GM18505 (cell line): Measurements from ENCODE around the gene CA9.

ENCODE experiments used
- ATAC-seq: cut with Tn5 transposase; IDR thresholded peaks from one replicate; pipeline ENCODE4 v1.9.1; 2021; ENCODE audit not compliant: unreplicated experiment
- POLR2A ChIP-seq: IDR thresholded peaks from 4 replicates; pipeline ENCODE4 v1.6.1; 2011; ENCODE audit warnings: borderline replicate concordance; ENCODE audit not compliant: insufficient read depth, insufficient read length; ENCODE audit errors: extremely low read depth

The CA9 gene

DNA sequence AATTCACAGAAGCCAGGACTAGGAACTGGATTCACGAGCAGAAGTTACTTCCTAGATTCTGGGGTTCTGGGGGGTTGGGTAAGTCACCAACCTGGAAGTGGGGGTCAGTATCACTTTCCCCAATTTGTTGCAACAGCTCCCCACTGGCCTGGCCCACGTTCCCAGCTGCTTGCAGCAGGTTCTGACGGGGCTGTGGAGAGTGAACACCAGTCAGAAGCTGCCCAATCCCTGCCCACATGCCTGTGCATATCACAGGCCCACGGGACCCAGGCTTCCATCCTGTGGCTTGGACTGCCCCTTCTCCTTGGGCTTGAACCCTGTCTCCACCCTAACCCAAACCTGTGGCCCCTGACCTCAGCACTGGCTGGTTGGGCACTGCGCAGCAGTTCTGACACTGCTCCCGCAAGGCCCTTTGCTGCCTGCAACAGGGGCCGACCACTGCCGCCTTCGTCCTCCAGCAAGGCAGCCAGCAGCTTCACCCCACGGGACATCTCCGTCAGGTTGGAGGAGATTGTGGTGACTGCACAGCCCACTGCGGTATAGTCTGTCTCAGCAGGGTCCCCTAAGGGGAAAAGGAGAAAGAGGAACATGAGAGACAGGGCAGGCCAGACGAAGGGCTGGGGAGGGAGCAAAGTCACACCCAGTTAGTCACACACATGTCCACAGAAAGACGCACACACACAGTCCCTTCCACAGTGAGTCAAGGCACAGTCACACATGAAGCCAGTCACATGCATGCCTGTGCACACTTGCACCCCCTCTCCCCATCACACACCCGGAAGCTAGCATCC is 45.2 kb downstream of the CA9 start:
- ATAC-seq, result no peak

DNA sequence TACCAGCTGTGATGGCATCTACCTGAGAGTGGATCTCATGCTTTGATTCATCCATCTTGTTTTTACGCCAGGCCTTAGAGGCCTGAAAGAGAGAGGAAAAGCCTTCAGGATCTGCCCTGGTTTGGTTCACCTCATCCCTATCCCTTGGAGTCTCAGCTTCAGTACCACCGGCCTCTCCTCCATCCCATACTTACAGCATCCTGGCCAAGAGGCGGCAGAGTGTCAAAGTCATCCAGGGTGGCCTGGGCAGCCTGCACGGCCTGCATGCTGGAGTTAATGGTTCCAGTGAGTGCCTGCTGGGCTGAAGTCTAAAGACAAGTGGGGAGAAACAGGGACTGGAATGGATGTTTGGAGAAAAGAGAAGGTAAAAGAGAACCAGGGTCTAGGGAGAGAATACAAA is 45.8 kb downstream of the CA9 start:
- ATAC-seq, result no peak
- TF ChIP-seq POLR2A, result no peak

More for the DNA sequence above, 45.2 kb downstream of the CA9 start:
- no peak for TF ChIP-seq POLR2A

DNA sequence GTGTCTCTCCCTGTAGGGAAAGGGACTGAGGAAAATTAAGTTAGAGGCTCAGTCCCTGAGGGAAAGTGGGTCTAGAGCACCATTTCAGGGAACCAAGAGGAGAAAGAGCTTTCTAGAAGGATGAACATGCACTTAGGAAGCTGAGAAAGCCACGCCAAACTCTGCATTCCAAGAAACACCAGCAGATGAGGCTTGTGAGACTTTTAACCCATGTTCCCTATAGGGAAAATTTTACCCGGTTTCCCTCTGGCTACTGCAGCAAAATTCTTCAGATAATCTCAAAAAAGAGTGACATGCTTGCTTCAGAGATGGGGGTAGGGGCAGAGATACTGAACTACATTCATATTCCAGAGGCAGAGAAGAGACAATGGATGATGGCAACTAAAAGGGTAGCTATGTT is 49.7 kb downstream of the CA9 start:
- TF ChIP-seq POLR2A, result no peak
- ATAC-seq, result no peak

DNA sequence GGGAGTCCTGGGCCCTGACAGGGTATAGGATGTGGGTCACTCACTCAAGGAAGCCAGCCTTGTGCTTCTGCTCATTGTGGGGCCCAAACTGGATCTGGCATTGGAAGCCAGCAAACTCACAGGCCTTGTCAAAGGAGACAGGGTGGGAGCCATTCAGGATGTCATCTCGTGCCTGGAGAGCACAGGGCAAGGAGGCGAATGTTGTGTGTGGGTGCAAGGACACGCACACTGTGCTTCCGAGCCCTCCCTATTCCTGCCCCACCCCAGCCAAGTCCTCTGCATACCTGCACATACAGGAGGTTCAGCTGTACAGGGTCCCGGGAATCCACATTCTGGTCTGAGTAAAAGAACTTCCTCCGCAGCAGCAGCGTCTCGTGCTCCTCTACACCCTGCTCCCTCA is 50.2 kb downstream of the CA9 start:
- ATAC-seq, result no peak
- no peak for TF ChIP-seq POLR2A

DNA sequence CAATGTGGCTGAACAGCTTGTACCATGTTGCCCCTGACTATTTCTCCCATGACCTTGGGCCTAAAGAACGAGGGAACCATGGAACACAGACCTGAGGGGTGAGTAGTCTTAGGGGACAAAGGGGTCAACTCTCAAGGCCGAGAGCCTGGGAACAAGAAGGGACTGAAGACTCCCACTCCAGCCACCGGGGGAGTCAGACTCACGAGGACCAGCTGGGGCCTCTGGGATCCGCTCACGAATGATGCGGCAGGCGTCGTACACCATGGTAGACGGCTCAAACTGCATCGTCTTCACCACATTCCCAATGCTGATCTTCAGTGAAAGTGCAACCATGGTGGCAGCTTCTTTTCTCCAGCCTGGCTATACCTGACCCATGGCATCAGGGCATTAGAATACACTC is 51.6 kb downstream of the CA9 start:
- no peak for ATAC-seq
- TF ChIP-seq POLR2A, result no peak

DNA sequence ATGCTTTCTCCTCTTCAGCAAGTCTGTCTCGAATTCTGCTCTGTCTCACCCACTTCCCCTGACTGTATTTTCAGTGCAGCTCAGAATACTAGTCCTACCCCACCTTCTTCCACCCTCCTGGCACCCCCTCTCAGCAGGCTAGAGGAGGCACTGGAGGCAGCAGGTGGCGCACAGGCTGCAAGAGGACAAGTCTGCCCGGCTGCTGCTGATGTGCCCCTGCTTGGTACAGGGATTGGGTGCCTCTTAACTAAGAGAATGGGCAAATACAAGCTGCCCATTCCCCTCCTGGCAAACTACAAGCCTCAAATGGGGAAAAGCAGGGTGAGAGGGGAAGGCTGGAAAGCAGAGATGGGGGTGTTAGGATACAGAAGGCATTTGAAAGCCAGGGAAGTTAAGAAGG is 53.2 kb downstream of the CA9 start:
- no peak for TF ChIP-seq POLR2A
- no peak for ATAC-seq

DNA sequence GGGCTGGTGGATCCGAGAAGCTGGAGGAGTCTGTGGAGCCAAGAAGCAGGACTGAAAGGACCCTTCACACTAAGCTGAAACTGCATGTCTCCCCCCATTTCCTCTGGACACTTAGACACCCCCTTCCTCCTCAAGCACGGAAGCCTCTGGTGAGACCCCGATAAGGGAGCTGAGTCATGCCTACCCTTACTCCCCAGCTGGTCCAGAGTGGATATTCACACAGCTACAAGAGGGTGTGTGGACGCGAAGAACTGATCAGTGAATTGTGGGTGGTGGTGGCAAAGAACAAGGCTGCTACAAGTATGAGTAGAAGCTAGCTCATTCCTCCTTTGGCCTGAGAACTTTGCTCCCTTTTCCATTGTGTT is 53.9 kb downstream of the CA9 start:
- ATAC-seq, result no peak
- TF ChIP-seq POLR2A, result no peak

DNA sequence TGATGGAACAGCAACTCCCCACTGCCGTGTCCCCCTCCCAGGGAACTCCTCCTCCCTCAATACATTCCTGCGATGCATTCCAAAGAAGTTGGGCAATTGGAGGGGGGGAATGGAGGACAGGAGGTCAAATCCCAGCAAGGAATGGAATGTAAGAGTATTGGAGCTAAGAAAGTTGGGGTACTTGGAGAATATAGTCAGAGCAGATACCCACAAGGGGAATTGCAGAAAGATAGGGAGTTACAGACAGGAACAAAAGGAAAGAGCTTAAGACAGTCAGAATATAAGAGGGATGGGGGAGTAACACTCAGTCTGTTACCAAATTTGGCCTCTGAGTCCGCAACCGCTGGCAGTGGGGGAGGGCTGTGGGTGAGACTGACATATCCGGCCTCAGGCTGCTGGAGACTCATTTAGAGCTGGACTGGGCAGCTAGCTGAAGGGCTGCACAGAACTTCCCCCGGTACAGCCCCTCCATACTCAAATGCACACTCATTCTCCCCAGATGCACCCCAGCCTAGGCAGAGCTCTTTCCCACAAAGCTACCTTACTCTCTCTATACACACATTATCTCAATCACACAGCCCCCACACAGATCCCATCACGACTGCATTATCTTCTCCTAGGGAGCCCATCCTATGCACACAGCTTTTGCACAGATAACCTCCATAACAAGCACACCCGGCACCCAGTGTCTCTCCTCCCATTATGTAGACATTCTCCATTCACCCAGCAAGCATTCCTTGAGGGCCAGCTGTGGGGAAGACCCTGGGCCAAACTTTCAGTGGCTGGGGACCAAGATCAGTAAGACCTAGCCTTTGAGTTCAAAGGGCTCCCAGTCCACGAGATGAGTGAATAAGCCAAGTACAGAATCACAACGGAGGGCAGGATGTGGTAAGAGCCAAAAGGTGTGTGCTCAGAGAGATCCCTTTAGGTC is 54.6 kb downstream of the CA9 start:
- TF ChIP-seq POLR2A, result peak; percentile 79
- no peak for ATAC-seq

DNA sequence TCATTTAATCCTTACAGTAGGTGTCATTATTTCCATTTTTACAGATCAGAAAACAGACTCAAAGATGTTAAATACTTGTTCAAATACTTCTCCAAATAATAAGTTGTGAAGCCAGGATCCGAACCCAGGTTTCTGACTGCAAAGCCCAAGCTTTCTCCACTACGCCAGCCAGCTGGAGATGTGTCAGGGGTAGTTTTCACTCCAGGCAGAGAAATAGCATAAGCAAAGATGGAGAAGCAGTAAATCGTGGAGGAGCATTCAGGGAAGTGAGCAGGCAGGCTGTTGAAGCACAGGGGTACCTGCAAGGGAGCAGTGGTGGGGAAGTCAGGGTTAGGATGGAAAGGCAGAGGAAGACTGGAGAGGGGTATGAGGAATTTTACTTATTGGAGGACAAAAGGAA is 55.4 kb downstream of the CA9 start:
- no peak for TF ChIP-seq POLR2A
- no peak for ATAC-seq

DNA sequence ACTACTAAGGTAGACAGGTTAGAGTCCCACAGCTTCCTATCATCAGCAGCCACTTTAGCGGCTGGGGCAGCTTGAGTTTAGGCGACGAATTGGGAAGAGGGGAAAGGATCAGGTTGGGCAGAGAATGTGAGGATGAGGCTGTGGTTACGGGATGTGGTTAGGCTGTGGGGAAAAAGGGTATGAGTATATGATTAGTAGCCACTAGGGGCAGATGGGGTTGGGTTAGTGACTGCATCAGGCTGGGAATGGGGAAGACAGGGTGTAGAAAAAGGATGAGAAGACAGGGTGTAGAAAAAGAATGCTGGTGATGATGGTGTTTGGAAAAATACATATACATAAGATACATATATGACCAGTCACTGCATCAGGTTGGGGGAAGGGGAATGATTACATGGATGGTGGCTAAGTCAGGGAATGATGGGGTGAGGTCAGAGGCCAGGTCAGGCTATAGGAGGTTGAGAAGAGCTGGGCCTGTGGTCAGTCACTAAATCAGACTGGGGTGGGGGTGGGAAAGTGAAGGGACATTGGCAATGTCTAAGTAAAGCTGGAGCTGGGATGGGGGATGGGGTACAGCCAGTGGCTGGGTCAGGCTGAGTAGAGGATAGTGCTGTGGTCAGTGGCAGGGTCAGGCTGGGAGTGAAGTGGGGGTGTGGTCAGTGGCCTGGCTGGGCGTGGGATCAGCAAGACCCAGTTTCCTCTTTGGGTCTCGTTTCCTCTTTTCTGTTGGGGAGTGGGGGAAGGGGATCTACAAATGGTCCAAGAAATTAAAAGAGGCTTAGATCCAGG is 56.2 kb downstream of the CA9 start:
- ATAC-seq, result no peak
- TF ChIP-seq POLR2A, result no peak

DNA sequence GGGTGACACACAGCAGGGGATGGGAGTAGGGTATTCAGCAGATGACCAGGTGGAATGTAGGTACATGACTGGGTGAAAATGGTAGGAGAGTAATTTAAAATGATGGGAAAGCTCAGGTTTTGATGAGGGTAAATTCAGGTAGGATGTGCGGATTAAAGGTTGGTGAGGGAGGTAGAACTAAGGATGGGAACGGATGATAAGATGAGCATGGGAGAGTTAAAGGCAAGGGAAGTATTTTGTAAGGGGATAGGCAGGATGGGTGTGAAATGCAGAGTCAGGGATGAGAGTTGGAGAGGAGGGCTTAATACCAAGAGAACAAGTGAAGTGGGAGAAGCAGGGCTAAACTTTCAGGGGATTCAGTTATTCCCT is 56.7 kb downstream of the CA9 start:
- no peak for TF ChIP-seq POLR2A
- ATAC-seq, result no peak
